GM18858 (cell line): ENCODE data around the gene CORO2B.
"Not testable (repeated sequence)": the region's sequence is repeated elsewhere in the genome, so short reads cannot be mapped to it uniquely, and the experiment has no call there.

Experiments used
- ATAC-seq: cut with Tn5 transposase; IDR thresholded peaks from one replicate; pipeline ENCODE4 v1.9.1; 2021; ENCODE audit not compliant: unreplicated experiment

The CORO2B gene

DNA sequence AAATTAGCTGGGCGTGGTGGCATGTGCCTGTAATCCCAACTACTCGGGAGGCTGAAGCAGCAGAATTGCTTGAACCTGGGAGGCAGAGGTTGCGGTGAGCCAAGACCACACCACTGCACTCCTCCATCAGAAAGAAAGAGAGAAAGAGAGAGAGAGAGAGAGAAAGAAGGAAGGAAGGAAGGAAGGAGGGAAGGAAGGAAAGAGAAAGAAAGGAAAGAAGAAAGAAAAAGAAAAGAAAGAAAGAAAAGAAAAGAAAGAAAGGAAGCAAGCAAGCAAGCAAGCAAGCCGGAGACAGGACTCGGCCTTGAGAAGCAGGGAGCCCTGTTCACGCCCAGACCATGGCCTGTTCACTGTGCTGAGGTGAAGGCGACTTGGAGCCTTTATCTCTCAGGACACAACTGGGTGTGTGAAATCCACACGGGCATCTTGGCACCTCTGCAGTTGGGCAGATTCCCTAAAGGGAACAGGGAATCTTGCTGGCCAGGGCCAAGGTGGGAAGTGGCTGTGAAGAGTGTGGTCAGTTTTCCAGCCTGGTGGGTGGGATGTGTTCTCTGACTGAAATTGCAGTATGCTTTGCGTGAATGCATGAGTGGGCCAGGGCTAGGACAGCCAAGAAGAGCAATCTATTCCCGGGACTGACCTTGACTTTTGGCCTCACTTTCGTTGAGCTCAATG lies 90.3 kb downstream of the CORO2B start:
- ATAC-seq, result no peak

DNA sequence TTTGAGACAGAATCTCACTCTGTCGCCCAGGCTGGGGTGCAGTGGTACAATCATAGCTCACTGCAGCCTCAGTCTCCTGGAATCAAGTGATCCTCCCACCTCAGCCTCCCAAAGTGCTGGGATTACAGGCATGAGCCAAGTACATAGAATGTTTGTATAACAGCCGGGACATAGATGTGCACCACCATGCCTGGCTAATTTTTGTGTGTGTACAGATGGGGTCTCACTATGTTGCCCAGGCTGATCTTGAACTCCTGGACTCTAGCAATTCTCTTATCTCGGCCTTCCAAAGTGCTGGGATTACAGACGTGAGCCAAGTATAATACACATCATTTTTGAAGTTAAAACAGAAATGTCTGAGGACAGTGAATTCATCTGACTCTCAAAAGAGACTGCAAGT lies 93.5 kb downstream of the CORO2B start:
- ATAC-seq, result no peak

DNA sequence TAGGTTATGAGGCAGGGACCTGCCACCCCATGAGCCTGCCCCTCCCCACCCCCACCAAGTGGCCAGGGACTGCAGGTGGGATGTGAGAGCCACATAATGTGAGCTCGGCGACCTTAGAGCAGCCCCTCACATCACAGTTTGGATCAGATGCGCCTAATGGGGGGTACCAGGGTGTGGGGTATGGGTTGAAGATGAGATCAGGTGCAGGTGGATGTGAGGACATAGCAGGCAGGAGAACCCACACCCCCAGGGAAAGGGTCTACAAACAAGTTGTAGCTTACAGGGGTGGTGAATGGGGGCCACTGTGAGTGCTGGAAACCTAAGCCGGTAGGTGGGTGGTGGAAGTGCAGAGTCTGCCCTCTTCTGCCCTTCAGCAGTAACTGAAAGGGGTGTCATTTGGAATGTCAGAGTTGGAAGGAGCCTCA lies 94.0 kb downstream of the CORO2B start:
- no peak for ATAC-seq

DNA sequence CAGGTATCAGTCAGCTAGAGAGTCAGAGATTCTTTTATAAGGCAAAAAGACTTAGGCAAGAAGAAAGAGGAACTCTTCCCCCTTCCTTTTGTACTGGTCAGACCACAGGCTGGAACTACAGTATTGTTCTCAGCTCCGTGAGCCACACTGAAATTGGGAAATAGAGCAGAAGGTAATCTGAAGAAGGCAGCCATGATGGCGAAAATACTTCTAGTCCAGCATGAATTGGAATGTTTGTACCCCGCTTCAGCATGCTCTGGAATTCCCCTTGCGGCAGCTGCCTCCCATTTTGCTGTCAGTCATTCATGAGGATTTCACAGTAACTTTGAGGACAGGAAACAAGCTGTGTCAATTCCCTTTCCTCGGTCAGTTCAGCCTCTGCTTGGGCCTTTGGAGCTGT lies 96.2 kb downstream of the CORO2B start:
- no peak for ATAC-seq

DNA sequence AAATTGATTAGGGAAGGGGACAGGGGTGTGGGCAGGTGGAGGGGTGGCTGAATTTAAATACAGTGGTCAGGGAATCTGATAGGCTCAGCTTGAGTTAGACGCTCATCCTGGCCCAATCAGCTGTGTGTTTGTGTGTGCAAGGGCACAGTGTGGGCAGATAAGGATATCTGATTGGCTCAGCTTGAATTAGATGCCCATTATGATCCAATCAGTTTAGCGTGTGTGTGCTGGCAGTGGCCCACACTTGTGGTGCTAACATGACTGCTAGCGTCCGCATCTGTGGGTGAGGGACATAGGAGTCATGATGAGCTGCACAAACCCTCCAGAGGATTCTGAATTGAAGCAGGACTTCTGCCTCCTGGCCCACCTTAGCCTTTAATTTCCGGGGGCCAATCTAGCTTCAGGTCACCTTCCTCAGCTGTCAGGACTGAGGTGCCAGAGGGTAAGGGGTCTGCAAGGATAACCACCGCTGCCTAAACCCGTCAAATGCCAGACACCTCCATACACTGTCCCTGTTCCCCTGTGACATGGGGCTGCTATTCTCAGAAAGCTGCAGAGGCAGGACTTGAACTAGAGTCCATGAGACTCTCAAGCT lies 97.3 kb downstream of the CORO2B start:
- ATAC-seq, result no peak

DNA sequence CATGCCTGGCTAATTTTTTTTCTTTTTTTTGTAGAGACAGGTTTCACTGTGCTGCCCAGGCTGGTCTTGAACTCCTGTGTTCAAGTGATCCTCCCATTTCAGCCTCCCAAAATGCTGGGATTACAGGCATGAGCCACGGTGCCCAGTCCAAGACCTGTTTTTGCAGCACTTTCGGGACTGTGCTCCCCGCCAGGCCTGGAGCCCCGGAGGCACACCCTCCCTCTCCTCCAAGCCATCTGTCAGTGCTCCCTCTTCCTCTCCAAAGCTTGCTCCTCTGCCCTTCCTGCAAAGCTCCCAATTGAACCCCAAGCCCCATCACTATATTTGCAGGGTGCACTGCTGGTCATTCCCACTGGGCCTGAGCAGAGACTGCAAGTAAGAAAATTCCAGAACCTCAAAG lies 98.1 kb downstream of the CORO2B start:
- no peak for ATAC-seq

DNA sequence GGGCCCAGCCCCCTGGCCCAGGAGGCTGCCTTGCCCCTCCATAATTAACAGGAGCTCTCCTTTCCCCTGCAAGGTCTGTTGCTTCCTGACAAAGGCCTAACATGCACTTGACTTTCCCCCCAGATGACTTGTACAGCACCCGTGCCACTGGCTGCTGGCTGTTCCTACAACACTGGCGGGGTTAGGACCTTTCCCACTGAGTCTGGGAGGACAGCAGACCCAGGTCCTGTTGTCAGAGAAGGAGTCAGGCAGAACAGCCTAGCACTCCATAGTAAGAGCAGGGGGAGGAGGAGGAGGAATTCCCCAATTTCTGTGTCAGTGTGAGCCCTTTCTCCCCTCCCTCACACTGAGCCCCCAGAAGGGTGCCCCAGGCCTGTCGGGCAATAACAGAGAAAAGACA lies 99.2 kb downstream of the CORO2B start:
- ATAC-seq, result no peak

DNA sequence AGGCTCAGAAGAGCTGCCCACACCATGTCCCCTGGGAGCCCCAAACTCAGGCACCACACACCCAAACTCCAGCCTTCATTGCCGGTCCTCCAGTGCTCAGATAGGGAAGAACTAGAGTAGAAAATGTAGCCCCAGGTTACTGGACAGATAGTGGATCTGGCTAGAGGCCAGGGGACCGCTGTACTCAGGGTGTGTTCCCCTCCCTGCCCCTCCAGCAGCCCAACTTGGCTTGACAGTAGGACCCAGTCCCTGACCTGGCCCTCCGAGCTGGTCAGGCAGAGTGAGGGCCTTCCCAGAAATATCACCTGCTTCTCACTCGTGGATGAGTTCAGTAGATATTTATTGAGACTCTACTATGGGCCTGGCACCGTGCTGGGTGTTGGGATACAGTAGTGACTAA lies 100.0 kb downstream of the CORO2B start:
- no peak for ATAC-seq

DNA sequence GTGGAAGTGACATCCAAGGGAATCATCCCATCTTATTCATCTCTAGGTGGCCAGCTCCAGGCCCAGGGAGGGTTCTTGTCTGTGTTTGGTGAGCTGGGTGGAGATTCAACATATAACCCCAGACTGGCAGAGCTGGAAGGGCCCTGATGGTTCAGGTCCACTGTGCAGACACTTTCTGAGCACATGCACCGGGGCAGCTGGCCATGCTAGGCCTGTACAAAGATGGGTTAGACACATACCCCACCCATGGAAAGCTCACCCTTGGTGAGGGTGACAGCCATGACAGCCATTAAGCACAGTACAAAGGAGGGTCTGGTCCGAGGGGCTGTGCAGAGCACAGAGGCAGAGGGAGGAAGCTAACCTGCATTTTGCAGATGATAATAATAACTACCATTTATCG lies 100.4 kb downstream of the CORO2B start:
- no peak for ATAC-seq

DNA sequence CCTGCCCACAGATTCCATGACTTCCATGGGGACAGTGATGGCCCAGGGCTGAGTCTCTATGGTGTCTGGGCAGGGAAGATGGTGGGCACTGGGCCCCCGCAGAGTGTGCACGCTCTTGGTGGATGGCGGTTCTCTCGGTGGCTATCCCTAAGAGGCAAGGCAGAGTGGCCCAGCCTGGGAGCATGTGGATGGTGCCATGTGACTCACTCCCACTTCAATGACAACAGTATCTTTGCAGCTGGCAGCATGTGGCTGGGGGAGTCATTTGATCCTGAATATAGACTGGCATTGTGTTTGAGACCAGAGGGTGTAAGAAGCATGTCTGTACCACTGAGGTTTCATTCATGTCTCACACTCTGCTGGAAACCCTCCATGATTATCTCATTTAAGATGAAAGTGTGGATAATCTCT lies 101.2 kb downstream of the CORO2B start:
- ATAC-seq, result no peak

DNA sequence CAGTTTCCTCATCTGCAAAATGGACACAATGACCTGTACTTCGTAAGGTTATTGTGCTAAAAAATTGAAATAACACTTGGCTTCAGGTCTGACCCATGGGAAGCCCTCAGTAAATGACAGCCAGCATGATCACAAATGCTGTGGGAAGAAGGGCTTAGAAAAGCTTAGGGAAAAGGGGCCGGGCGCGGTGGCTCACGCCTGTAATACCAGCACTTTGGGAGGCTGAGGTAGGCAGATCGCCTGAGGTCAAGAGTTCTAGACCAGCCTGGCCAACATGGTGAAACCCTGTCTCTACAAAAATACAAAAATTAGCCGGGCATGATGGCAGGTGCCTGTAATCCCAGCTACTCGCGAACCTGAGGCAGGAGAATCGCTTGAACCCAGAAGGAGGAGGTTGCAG lies 102.0 kb downstream of the CORO2B start:
- ATAC-seq, result not testable (repeated sequence)

DNA sequence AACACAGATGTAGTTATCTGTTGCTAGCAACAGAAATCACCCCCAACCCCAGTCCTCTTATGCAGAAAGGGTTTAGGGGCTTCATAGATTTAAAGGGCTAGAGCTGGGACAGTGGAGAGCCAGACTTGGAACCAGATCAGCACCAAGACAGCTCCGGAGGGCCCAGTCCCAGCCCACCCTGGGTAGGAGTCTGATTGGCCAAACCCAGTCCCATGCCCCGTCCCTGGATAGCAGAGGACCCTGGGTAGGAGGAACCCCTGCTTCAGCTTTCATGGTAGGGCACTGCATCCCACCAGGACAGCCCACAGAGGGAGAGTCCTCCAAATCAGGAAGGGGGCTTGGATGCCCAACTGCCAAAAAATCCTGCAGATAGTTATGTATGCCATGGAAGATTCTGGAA lies 103.0 kb downstream of the CORO2B start:
- ATAC-seq, result no peak

DNA sequence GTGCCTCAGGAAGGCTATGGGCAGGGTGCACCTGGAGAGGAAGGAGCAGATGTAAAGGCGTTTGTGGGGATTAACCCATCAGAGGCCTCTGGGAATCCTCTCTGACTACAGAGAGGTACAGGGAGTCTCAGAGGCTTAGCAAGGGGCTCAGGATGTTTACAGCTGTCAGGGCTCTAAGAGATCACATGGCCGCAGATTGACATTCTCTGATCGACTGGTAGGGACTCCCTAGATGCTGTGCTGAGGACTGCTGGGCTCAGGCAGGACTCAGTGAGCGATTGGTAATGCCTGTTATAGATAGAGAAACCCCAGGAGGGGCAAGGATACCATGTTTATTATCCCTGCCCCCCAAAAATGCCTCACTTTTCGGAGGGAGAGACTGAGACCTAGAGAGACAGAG lies 103.5 kb downstream of the CORO2B start:
- no peak for ATAC-seq

DNA sequence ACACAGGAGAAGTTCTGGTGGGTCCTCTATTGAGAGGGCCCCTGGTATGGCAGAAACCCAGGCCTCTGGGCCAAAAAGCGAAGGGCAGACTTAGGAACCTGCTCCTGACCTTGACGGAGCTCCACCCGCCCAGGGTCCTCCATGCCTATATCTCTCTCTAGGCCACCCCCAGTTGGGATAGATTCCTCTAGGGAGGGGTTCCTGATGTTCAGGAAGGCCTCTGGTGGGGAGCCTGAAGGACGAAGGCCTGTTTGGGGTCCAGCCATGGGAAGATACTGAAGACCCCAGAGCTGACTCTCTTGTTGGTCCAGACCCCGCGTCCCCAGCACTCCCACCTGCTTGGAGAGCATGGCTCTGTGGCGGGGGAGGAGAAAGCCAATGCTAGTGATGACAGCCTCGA lies 104.2 kb downstream of the CORO2B start:
- no peak for ATAC-seq

DNA sequence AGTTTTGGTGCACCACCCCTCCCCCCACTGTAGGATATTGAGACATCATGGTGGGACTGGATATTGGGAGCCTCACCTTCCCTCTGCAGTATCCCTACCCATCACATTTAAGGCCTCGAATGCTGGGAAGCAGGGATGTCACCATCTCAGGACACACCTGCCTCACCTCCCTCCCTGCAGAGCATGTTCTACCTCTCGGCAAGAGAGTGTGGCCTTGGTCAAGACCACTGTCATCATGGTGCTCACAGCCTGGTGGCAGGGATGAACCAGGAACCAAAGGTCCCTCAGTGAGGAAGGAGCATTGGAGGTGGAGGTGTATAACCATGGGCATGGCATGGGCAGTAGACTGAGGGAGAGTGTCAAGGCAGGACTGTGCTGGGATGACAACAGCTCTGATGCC lies 104.8 kb downstream of the CORO2B start:
- ATAC-seq, result no peak

DNA sequence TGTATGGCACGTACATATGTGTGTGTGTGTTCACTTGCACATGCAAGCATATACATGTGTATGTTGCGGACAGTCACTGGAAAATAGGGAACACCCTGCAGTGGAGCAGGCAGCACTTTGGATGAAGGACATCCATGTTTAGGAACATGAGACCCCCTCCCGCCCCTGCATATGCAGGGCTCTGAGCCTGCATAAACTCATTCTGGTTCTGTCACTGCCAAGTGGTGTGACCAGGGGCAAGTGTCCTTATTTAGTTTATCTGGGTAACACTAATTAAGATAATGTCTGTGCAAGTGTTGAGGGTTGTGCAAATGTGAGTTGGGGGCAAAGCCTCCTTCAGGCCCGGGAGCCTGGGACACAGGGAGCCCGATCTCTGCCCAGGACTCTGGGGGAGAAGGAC lies 105.7 kb downstream of the CORO2B start:
- ATAC-seq, result no peak

DNA sequence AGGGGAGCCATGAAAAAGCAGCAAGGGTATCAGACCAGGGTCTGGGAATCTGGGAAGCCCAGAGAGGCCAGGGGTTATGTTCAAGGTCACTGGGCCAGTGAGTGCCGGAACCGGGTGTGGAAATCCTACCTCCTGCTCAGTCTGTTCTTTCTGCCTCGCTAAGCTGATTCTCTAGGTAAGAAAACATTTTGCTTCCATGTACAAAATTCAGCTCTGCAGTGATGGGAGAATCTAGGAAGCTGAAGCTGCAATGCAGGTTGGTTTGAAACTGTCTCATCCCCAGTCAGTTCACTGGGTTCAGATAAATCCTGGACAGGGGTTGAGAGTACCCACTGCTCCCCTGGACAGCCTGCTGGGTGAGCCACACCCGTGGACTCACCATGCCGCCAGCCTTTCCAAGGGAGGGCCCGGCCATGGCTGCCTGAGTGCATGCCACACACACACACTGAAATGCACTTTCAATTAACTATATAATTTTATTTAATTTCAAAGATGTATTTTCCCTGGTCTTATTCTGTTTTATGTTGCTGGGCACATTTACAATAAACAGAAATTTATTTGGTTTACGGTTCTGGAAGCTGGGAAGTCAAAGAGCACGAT lies 108.4 kb downstream of the CORO2B start:
- ATAC-seq, result no peak

DNA sequence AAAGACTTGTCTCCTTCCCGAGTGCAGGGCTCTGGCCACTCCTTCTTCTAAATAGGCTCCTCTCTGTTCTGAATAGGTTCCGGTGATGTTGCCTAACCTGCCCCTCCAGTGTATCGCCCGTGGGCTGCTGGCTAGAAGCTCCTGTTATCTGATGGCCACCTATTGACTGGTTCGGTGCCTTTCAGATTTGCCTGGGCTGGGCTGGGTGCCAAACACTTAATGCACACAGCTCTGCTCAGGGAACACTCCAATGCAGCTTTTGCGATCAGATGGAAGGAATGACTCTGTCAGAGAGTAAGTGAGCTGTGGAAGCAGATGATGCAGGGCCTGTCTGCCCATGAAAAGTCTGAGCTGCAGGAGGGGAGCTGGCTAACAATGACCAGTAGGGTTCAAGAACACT lies 112.9 kb downstream of the CORO2B start:
- no peak for ATAC-seq

DNA sequence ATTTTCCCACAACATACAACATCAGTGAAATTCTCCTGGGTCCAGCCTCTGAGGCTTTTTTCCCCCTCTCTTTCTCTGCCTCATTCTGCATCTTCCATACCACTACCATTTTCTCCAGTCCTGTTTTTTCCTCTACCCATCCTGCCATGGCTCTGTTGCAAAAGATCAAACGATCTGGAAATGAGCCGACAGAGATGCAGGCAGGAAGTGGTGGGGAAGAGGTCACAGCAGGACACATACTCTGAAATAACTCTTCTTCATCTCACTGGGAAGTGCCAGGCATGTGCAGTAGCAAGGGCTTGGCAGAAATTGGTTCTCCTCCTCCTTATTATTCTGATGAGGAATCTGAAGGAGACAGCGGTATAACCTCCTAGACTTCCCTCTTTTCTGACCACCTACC lies 114.3 kb downstream of the CORO2B start:
- no peak for ATAC-seq

DNA sequence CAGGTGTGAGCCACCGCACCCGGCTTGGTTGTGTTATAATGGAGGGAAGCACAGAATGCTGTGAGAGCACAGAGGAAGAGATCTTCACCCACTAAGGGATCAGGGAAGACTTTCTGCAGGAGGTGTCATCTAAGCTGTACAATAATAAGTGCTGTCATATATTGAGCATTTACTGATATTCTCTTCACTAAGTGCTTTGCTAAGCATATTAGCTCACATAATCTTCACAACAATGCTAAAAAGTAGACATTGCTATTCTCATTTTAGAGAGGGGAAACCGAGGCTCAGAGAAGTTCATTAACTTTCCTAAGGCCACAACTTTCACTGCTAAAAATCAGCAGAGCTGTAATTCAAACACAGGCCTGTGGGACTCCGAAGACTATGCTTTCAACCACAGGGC lies 115.3 kb downstream of the CORO2B start:
- no peak for ATAC-seq

DNA sequence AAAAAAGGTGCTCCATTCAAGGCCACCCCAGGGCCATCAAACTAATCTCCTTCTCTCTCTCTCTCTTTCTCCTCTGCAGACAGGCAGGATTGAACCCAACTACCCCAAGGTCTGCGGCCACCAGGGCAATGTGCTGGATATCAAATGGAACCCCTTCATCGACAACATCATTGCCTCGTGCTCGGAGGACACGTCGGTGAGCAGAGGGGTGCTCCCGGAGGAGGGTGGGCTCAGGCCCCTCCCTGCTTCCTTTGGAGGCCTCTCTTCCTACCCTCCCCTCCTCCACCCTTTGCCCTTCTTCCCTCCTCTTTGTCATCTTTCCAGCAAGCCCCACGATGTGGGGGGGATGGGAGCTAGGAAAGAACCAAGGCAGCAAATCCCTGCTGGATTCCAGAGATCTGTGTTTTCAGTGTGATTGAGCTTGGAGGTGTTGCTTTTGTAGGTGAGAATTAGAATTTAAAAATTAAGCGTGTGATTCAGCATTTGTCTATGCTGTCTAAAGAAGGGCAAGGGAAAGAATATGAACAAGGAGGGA lies 116.3 kb downstream of the CORO2B start:
- no peak for ATAC-seq
